Ishikawa (cell line): ENCODE measurements around the gene XXYLT1.

Experiments used
- CEBPB ChIP-seq: IDR thresholded peaks from 2 replicates; pipeline ENCODE4 v1.6.1; 2012
- EP300 ChIP-seq: IDR thresholded peaks from 2 replicates; pipeline ENCODE4 v1.6.1; 2012; ENCODE audit warnings: borderline replicate concordance
- FOXM1 ChIP-seq: IDR thresholded peaks from 2 replicates; pipeline ENCODE4 v1.6.1; 2012; ENCODE audit warnings: low read depth, borderline replicate concordance
- RAD21 ChIP-seq: IDR thresholded peaks from 2 replicates; pipeline ENCODE4 v1.6.1; 2012; ENCODE audit warnings: low read depth
- REST ChIP-seq: IDR thresholded peaks from 2 replicates; pipeline ENCODE4 v1.6.1; 2012; ENCODE audit warnings: low read depth, mild to moderate bottlenecking
- TAF1 ChIP-seq: IDR thresholded peaks from 2 replicates; pipeline ENCODE4 v1.6.1; 2012; ENCODE audit warnings: low read depth, mild to moderate bottlenecking

DNA sequence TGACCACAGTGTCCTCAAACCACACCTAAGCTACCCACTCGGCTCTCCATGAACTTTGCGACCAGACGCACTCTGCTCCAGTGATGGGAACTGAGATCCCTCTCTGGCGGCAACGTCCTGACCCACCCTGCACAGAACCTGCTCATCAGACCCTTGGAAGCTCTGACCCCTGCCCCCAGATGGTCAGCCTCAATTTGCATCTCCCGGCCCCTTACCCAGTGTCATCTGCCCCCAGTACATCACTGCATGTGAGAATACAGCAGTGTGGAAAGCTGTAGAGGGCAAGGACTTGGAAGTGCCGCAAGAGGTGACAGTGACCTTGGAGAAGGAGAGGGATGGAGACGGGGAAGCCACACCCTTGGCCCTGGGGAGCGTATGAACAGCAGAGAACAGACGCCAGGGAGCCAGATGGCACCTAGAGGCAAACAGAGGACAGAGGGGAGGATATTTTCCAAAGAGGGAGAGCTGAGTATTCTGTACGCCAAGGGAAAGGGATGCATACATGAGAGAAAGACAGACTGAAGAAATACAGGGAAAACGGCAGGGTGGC, 192.0 kb downstream of the XXYLT1 start:
- TF ChIP-seq REST (no peak), TAF1 (no peak), FOXM1 (no peak), RAD21 (no peak), EP300 (no peak), CEBPB (no peak)
